ENCODE data around the gene MRPS35.

MRPS35 gene

GRCh38 chr12:27747111-27747820, 36.6 kb downstream of the MRPS35 start:
- in situ Hi-C loops (cut with MboI; ENCODE audit: low pct_unique_long_range_greater_than_20kb, low sequenced_read_pairs, unreplicated experiment) = loop anchor here (25.0 kb wide), 3 partner anchors 190 to 1115 kb away; partner anchors contain the start of gene CCDC91
- DNase-seq (ENCODE audit: low spot score) = no peak
- no peak for TF ChIP-seq CTCF (IDR thresholded peaks at IDR 0.05; ENCODE audit: extremely low read depth, insufficient read depth, missing control alignments)

- in situ Hi-C loops (cut with MboI; ENCODE audit: low pct_unique_long_range_greater_than_20kb, low sequenced_read_pairs, unreplicated experiment) = no loop called here
- DNase-seq (ENCODE audit: low spot score) = no peak
- TF ChIP-seq CTCF (IDR thresholded peaks at IDR 0.05; ENCODE audit: extremely low read depth, insufficient read depth, missing control alignments) = no peak
Observed at GRCh38 chr12:27751386-27752047, 40.9 kb downstream of the MRPS35 start.

GRCh38 chr12:27754795-27755194, 44.2 kb downstream of the MRPS35 start:
- no peak for DNase-seq (ENCODE audit: low spot score)
- TF ChIP-seq CTCF (IDR thresholded peaks at IDR 0.05; ENCODE audit: extremely low read depth, insufficient read depth, missing control alignments) = no peak

GRCh38 chr12:27756670-27757195, 46.1 kb downstream of the MRPS35 start:
- in situ Hi-C loops (cut with MboI; ENCODE audit: low pct_unique_long_range_greater_than_20kb, low sequenced_read_pairs, unreplicated experiment) = no loop called here
- no peak for TF ChIP-seq CTCF (IDR thresholded peaks at IDR 0.05; ENCODE audit: extremely low read depth, insufficient read depth, missing control alignments)
- DNase-seq (ENCODE audit: low spot score) = no peak

More at GRCh38 chr12:27754795-27755194, 44.2 kb downstream of the MRPS35 start:
- in situ Hi-C loops (cut with MboI; ENCODE audit: low pct_unique_long_range_greater_than_20kb, low sequenced_read_pairs, unreplicated experiment) = no loop called here

- in situ Hi-C loops (cut with MboI; ENCODE audit: low pct_unique_long_range_greater_than_20kb, low sequenced_read_pairs, unreplicated experiment) = no loop called here
- no peak for DNase-seq (ENCODE audit: low spot score)
- TF ChIP-seq CTCF (IDR thresholded peaks at IDR 0.05; ENCODE audit: extremely low read depth, insufficient read depth, missing control alignments) = no peak
Observed at GRCh38 chr12:27762757-27763156, 52.1 kb downstream of the MRPS35 start.

- TF ChIP-seq CTCF (IDR thresholded peaks at IDR 0.05; ENCODE audit: extremely low read depth, insufficient read depth, missing control alignments) = no peak
- in situ Hi-C loops (cut with MboI; ENCODE audit: low pct_unique_long_range_greater_than_20kb, low sequenced_read_pairs, unreplicated experiment) = no loop called here
- no peak for DNase-seq (ENCODE audit: low spot score)
Observed at GRCh38 chr12:27766587-27766986, 56.0 kb downstream of the MRPS35 start.
